ENCODE data around the gene SCYL1.
"Not testable (repeated sequence)": the region's sequence is repeated elsewhere in the genome, so short reads cannot be mapped to it uniquely, and the experiment has no call there.

The SCYL1 gene

GRCh38 chr11:65555693-65556231 is 30.9 kb downstream of the SCYL1 start:
- DNase-seq, result no peak

GRCh38 chr11:65556470-65557279 is 31.8 kb downstream of the SCYL1 start:
- DNase-seq, result no peak

GRCh38 chr11:65557280-65558001 is 32.6 kb downstream of the SCYL1 start:
- no peak for DNase-seq

GRCh38 chr11:65558002-65558929 is 33.4 kb downstream of the SCYL1 start, which contains the start of gene LTBP3:
Gene LTBP3 (minus strand): TSS chr11:65558359. CDS start chr11:65557959, 400 bp downstream.
- no peak for DNase-seq

GRCh38 chr11:65558930-65559509 is 34.1 kb downstream of the SCYL1 start:
- no peak for DNase-seq

- DNase-seq, result peak; percentile 57
Observed at GRCh38 chr11:65559535-65559934, 34.7 kb downstream of the SCYL1 start.

GRCh38 chr11:65559951-65560537 is 35.2 kb downstream of the SCYL1 start:
- no peak for DNase-seq

GRCh38 chr11:65560555-65561418 is 35.9 kb downstream of the SCYL1 start:
- no peak for DNase-seq

- no peak for DNase-seq
Observed at GRCh38 chr11:65562020-65562419, 37.1 kb downstream of the SCYL1 start.

- DNase-seq, result no peak
Observed at GRCh38 chr11:65562788-65563187, 37.9 kb downstream of the SCYL1 start.

GRCh38 chr11:65563601-65564000 is 38.7 kb downstream of the SCYL1 start:
- no peak for DNase-seq

GRCh38 chr11:65564879-65565559 is 40.1 kb downstream of the SCYL1 start:
- not testable (repeated sequence) for DNase-seq

- no peak for DNase-seq
Observed at GRCh38 chr11:65565624-65566453, 41.0 kb downstream of the SCYL1 start.

GRCh38 chr11:65569164-65569972 is 44.5 kb downstream of the SCYL1 start:
- no peak for DNase-seq

- DNase-seq, result peak; percentile 100
Observed at GRCh38 chr11:65569973-65570918, 45.4 kb downstream of the SCYL1 start, which contains the start of gene ZNRD2. Gene ZNRD2 (plus strand): TSS chr11:65570477. CDS start chr11:65570492, 15 bp downstream.

GRCh38 chr11:65571420-65571819 is 46.5 kb downstream of the SCYL1 start:
- no peak for DNase-seq

- DNase-seq, result no peak
Observed at GRCh38 chr11:65571940-65572339, 47.1 kb downstream of the SCYL1 start.
